Esophagus (tissue), 2 donors: ENCODE data around the gene MOV10L1. TPM values are rescaled to one million over a fixed set of nuclear protein-coding genes. Genes with fewer than 3 reads are reported as not detected.
A peak's percentile ranks its signal among the peaks of the same experiment; 100 is the strongest.

Experiments used
- H3K27ac ChIP-seq, 2 donors: one replicate each; pipeline ENCODE4 v1.5.1; 2013; ENCODE audit warnings: low read depth in 2 of 2, mild to moderate bottlenecking in 2 of 2, inconsistent platforms in 1 of 2, low read length in 1 of 2, moderate library complexity in 1 of 2
- H3K27me3 ChIP-seq, 2 donors: one replicate each; pipeline ENCODE4 v1.6.1; 2013; ENCODE audit warnings: low read length in 2 of 2, control low read depth in 1 of 2, mild to moderate bottlenecking in 1 of 2; ENCODE audit not compliant: insufficient read depth in 2 of 2, control insufficient read depth in 1 of 2
- H3K36me3 ChIP-seq, 2 donors: one replicate each; pipeline ENCODE4 v1.6.1; 2013; ENCODE audit warnings: low read length in 1 of 2; ENCODE audit not compliant: control insufficient read depth in 2 of 2, insufficient read depth in 2 of 2
- H3K4me1 ChIP-seq, 2 donors: one replicate each; pipeline ENCODE4 v1.6.1; 2013; ENCODE audit warnings: low read length in 1 of 2; ENCODE audit not compliant: control insufficient read depth in 2 of 2, insufficient read depth in 2 of 2
- H3K4me3 ChIP-seq, 2 donors: one replicate each; pipeline ENCODE4 v1.5.1; 2013; ENCODE audit warnings: low read length in 2 of 2, mild to moderate bottlenecking in 2 of 2, low read depth in 1 of 2, moderate library complexity in 1 of 2
- H3K9me3 ChIP-seq, 2 donors: one replicate each; pipeline ENCODE4 v1.6.1; 2013; ENCODE audit warnings: mild to moderate bottlenecking in 2 of 2, low read depth in 1 of 2, low read length in 1 of 2, moderate library complexity in 1 of 2; ENCODE audit not compliant: control insufficient read depth in 2 of 2, insufficient read depth in 1 of 2
- WGBS, 2 donors: extraction: QIAGEN DNeasy Blood & Tissue Kit; methylation state at CpG; one replicate each; pipeline ENCODE4 v1.1.7; 2013; 5-methylcytosine and 5-hydroxymethylcytosine counted together
- polyA plus RNA-seq, 2 donors: library from polyadenylated mRNA; stranded (reverse); fragments of 200-250 nt; gene quantifications; one replicate each; pipeline ENCODE4 v1.2.3, GENCODE V29; 2013
- donor health status: healthy with polysubstance abuse.
- donor health status: Bipolar disorder and iron deficiency.

Gene MOV10L1
- polyA plus RNA-seq, 2 donors: 0.18 to 0.22 TPM

DNA sequence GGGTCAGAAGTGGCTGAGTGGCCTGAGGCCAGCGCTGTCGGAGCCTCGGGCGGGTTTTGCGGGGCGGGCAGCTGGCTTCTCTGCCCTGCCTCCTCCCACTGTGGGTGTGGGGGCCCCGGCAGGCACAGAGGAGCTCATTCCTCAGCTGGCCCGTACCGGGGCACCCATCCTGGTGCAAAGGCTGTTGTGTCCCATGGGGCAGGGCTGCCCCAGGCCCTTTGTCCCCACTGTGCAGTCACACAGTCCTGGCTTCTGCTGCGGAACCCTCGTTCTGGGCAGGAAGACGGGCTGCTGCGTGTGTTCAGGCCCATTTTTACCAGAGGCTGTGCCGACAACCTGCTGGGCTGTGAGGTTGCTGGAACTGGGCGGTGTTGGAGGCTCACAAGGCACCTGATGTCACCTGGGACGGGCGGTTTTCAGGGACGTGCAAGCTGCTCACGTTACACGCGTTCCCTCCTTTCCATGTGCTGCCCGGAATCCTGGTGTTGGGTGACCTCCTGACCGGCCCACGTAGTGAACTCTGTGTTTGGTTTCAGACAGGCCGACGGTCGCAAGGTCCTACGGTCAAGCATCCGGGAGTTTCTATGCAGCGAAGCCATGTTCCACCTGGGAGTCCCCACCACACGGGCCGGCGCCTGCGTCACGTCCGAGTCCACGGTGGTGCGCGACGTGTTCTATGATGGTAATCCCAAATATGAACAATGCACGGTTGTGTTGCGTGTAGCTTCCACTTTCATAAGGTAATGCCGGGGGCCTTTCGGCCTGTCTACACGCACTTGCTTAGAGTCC lies 116.2 kb downstream of the MOV10L1 start:
- no peaks in the 10 kb centered on the region for H3K27me3 ChIP-seq
- H3K4me1 ChIP-seq: peaks cover 5 to 10% of the 10 kb centered on the region in 2 donors
- H3K4me3 ChIP-seq: no peak overlapping the region
- 90 to 93% methylated on average over 43 to 45 of the region's 45 CpGs for WGBS, 2 donors
- H3K9me3 ChIP-seq: no peaks in the 10 kb centered on the region
- H3K27ac ChIP-seq: peak overlapping the region in 1 of 2 donors; percentile 6
- peaks cover 0 to 35% of the 10 kb centered on the region in 2 donors for H3K36me3 ChIP-seq

DNA sequence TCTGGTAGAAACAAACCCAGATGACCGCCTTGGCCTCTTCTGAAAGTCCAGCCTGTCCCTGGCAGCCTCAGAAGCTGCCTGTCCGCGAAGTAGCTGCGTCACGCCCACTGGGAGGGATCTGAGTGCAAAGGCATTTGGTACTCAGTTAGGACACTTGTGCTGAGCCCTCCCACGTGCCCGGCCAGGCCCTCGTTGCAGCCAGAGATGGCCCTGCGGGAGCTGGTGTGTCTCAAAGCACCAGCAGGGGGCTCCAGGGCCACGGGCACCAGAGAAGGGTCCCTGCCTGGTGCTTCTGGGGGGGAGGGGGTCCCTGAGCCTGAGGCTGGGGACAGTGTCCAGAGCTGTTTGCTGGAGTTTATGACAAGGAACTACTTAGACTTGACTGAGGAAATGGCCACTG lies 116.8 kb downstream of the MOV10L1 start:
- Histone ChIP-seq H3K4me3 (no peak overlapping the region), H3K4me1 (peaks cover 4 to 10% of the 10 kb centered on the region in 2 donors), H3K9me3 (no peaks in the 10 kb centered on the region), H3K27me3 (no peaks in the 10 kb centered on the region), H3K36me3 (peaks cover 0 to 40% of the 10 kb centered on the region in 2 donors), H3K27ac (no peak overlapping the region)
- 50 to 63% methylated on average over 10 of the region's 10 CpGs for WGBS, 2 donors

DNA sequence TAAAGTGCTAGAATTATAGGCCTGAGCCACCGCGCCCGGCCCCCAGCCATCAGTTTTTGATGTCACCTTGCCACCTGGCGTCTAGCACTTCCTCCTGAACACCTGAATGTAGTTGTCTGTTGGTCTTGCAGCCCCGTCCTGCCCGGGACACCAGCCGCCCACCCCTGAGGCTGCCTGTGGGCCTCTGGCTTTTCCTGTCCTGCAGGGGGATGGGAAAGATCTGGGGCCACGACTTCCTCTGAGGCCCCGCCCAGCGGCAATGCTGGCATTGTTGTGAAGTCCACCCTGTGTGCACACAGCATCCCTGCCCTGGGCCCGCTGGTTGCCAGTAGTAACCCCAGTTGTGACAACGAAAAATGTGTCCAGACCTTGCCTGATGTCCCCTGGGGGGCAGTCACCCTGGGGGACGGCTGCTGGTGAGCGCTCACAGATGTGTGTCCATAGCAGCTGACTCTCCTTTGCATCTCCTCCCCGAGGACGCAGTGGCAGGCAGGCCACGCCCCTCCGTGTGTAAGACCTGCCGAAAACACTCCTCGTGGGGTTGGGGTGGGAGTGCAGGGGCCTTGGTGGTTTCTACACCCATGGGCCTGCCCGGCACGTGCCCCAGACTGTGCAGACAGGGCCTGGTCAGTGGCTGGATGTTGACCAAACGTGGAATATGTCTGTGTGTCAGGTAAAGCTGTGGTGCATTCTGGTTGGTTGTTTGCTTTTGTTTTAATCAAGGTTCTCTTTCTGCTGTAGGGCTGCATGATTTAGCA lies 117.8 kb downstream of the MOV10L1 start:
- Histone ChIP-seq H3K4me1 (peaks cover 0 to 2% of the 10 kb centered on the region in 2 donors), H3K9me3 (no peaks in the 10 kb centered on the region), H3K27ac (no peak overlapping the region), H3K4me3 (no peak overlapping the region), H3K27me3 (no peaks in the 10 kb centered on the region), H3K36me3 (peaks cover 0 to 43% of the 10 kb centered on the region in 2 donors)
- WGBS, 2 donors: 63 to 65% methylated on average over 23 of the region's 23 CpGs

DNA sequence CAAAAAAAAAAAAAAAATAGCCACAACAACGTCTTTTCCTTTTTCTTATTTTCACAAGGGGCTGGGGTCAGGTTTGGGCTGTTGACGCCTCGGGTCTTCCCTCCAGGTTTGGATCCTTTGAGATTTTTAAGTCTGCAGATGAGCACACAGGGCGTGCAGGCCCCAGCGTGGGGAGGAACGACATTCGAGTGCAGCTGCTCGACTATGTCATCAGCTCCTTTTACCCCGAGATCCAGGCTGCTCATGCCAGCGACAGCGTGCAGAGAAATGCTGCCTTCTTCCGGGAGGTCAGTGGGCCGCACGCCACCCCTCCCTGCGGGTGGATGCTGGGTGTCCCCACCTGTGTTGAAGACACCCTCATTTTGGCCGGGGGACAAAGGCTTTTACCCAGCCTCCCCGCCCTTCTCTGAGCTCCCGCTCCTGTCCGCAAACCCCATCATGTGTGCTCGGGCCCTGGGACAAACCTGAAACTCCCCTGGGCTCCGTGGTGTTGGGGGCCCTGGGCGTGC lies 118.7 kb downstream of the MOV10L1 start:
- no peak overlapping the region for H3K4me3 ChIP-seq
- no peak overlapping the region for H3K27ac ChIP-seq
- H3K9me3 ChIP-seq: no peaks in the 10 kb centered on the region
- peaks cover 0 to 2% of the 10 kb centered on the region in 2 donors for H3K4me1 ChIP-seq
- no peaks in the 10 kb centered on the region for H3K27me3 ChIP-seq
- H3K36me3 ChIP-seq: peaks cover 0 to 45% of the 10 kb centered on the region in 2 donors
- WGBS, 2 donors: 83 to 84% methylated on average over 22 of the region's 22 CpGs

DNA sequence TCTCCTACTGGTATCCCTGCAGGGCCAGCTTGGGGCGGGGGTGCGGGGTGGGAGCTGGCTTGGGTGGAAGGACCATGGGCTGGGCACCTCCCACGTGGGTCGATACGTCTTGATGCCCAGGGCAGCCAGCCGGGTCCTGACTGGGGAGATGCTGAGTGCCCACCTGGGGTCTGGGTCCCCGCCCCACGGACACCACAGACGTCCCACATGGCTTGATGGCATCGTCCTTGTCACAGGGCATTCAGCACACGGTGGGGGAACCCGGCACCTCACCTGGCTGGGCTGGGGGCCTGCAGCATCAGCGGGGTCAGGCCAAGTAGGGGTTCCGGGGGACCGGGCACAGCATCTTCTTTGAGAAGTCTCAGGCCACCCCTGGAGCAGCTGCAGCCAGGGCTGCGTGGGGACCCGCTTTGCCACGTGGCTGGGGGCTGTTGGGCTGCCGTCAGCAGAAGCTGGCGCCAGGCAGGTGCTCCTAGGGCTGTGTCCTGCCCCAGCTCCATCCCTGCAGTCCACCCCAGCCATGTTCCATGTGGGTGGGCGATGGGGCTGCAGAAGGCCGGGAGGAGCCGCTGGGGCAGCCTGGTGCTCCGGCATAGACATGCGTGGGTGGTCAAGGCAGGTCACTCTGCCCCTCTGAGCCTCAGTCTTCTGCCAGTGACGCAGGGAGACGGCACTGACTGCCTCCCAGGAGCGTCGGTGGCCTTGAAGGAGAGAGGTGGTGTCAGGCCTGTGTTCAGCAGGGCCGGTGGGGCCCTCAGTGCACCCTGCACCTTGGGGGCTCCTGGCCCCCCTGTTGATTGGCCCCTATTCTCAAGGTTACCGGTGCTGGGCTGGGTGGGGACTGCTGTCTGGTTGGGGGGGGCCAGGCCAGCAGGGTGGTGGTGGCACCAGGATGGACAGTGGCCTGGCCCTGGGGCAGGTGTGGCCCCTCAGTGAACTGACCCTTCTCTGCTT lies 119.4 kb downstream of the MOV10L1 start:
- Histone ChIP-seq H3K9me3 (no peaks in the 10 kb centered on the region), H3K36me3 (peaks cover 0 to 44% of the 10 kb centered on the region in 2 donors), H3K27ac (no peak overlapping the region), H3K4me1 (peaks cover 0 to 2% of the 10 kb centered on the region in 2 donors), H3K4me3 (no peak overlapping the region), H3K27me3 (no peaks in the 10 kb centered on the region)
- WGBS, 2 donors: 76 to 77% methylated on average over 30 to 31 of the region's 31 CpGs

DNA sequence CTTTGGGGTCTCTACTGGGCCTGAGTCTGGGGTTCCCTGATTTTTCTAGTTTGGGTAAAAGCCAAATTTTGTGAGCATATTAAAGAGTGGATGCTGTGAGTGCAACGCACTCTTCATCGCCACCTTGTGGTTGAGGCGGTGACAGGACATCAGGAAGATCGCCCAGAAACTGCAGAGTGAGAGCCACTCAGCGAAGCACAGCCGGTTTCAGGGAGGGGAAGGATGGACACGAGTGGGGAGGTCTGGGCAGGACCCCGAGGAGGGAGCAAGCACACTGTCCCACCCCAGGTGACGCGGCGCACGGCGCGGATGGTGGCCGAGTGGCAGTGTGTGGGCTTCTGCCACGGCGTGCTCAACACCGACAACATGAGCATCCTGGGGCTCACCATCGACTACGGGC lies 120.1 kb downstream of the MOV10L1 start:
- Histone ChIP-seq H3K27me3 (no peaks in the 10 kb centered on the region), H3K36me3 (peaks cover 0 to 46% of the 10 kb centered on the region in 2 donors), H3K27ac (no peak overlapping the region), H3K4me3 (no peak overlapping the region), H3K4me1 (peaks cover 0 to 2% of the 10 kb centered on the region in 2 donors), H3K9me3 (no peaks in the 10 kb centered on the region)
- WGBS, 2 donors: 58 to 61% methylated on average over 20 of the region's 20 CpGs

DNA sequence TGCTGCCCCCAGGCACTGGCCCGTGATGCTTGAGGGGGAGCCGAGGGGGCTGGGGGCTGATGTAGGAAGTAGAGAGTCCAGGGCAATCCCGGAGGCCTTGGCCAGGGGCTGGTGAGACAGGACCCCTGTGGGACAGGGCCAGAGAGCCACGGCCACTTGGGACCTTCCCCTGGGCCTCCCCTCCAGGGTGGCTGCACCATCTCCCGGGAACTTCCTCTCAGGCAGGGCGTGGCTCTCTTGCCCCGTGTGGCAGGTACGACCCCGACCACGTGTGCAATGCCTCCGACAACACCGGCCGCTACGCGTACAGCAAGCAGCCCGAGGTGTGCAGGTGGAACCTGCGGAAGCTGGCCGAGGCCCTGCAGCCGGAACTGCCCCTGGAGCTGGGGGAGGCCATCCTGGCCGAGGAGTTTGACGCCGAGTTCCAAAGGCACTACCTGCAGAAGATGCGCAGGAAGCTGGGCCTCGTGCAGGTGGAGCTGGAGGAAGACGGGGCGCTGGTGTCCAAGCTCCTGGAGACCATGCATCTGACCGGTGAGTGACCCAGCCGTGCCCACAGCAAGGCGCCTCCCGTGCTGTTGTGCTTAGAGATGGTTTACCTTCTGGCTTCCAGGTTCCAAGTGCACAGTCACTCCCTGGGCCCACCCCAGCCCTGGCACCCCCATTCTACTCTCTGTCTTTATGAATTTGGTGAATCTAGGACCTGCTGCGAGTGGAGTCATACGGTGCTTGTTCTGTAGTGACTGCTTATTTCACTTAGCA lies 120.8 kb downstream of the MOV10L1 start:
- H3K9me3 ChIP-seq: no peaks in the 10 kb centered on the region
- H3K27ac ChIP-seq: no peak overlapping the region
- H3K4me1 ChIP-seq: peaks cover 0 to 5% of the 10 kb centered on the region in 2 donors
- no peaks in the 10 kb centered on the region for H3K27me3 ChIP-seq
- H3K4me3 ChIP-seq: no peak overlapping the region
- peaks cover 0 to 52% of the 10 kb centered on the region in 2 donors for H3K36me3 ChIP-seq
- WGBS, 2 donors: 85% methylated on average over 31 to 32 of the region's 32 CpGs

DNA sequence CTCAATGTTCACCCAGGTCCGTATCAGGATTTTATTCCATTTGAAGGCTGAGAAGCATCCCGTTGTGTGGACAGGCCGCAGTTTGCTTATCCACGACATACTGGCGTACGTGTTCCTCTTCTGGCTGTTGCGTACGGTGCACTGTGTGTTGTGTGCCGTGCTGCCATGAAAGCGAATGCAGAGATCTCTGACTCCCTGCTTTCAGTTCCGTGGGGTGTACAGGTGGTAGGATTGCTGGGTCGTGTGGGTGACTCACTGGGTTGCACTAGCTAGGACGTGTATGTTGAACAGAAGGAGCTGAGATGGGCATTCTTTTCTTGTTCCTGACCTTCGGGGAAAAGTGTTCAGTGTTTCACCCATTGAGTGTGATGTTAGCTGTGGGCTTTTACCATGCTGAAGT lies 121.3 kb downstream of the MOV10L1 start:
- H3K4me3 ChIP-seq: no peak overlapping the region
- H3K9me3 ChIP-seq: no peaks in the 10 kb centered on the region
- H3K27me3 ChIP-seq: no peaks in the 10 kb centered on the region
- H3K36me3 ChIP-seq: peaks cover 0 to 54% of the 10 kb centered on the region in 2 donors
- H3K4me1 ChIP-seq: peaks cover 0 to 3% of the 10 kb centered on the region in 2 donors
- no peak overlapping the region for H3K27ac ChIP-seq
- WGBS, 2 donors: 77 to 85% methylated on average over 14 of the region's 14 CpGs
